IMR-90 (cell line): ENCODE measurements around the gene C2orf49. TPM values are rescaled to one million over a fixed set of nuclear protein-coding genes. Genes with fewer than 3 reads are reported as not detected.
A peak's percentile ranks its signal among the peaks of the same experiment; 100 is the strongest.

Experiments
- ATAC-seq: fragments of 200-7000 bp; cut with Tn5 transposase; 2 replicates; pipeline ENCODE4 v1.9.1; 2020; ENCODE audit warnings: low read depth, mild to moderate bottlenecking, moderate library complexity
- BruUV-seq: library from RNA; stranded (reverse); fragments of 400-500 nt; replicated peaks from 2 replicates; lab custom pipeline; 2021; lab: Mats Ljungman, UMichigan
- CTCF ChIA-PET: fragments of 300-600 bp; formaldehyde crosslinking; extraction: SDS; loops from one replicate; lab custom pipeline; 2021; ENCODE audit warnings: antibody characterized with exemption; lab: Yijun Ruan, JAX
- POLR2A ChIA-PET: fragments of 300-600 bp; sonication (Branson Sonifier 250); formaldehyde crosslinking; loops from one replicate; lab custom pipeline; 2022; ENCODE audit warnings: antibody characterized with exemption; ENCODE audit not compliant: unreplicated experiment; lab: Charles Lee
- DNase-seq: peaks from one replicate; pipeline ENCODE4 v3.0.0; 2013
- H2AFZ ChIP-seq: replicated peaks from 2 replicates; pipeline ENCODE3; 2013; ENCODE audit warnings: low read length, mild to moderate bottlenecking; ENCODE audit not compliant: poor library complexity
- H2AK5ac ChIP-seq: 2 replicates; pipeline ENCODE4 v1.6.1; 2013; ENCODE audit warnings: low read depth, low read length, inconsistent platforms
- H2AK9ac ChIP-seq: replicated peaks from 2 replicates; pipeline ENCODE3; 2013; ENCODE audit warnings: mild to moderate bottlenecking, low read depth, low read length, moderate library complexity; ENCODE audit not compliant: poor library complexity
- H2BK120ac ChIP-seq: 2 replicates; pipeline ENCODE4 v1.6.1; 2013; ENCODE audit warnings: low read depth, low read length, inconsistent platforms
- H2BK15ac ChIP-seq: 3 replicates; pipeline ENCODE4 v1.6.1; 2013; ENCODE audit warnings: low read depth, low read length, inconsistent platforms
- H2BK20ac ChIP-seq: 2 replicates; pipeline ENCODE4 v1.6.1; 2013; ENCODE audit warnings: low read depth, mild to moderate bottlenecking, inconsistent platforms, low read length, moderate library complexity
- H2BK5ac ChIP-seq: 2 replicates; pipeline ENCODE4 v1.6.1; 2013; ENCODE audit warnings: mild to moderate bottlenecking, low read depth, low read length, inconsistent platforms; ENCODE audit not compliant: poor library complexity, severe bottlenecking
- H3K14ac ChIP-seq: replicated peaks from 2 replicates; pipeline ENCODE4 v1.6.1; 2013; ENCODE audit warnings: low read depth, low read length, inconsistent platforms
- H3K18ac ChIP-seq: 2 replicates; pipeline ENCODE4 v1.6.1; 2013; ENCODE audit warnings: low read depth, low read length, control low read depth
- H3K23ac ChIP-seq: 2 replicates; pipeline ENCODE4 v1.6.1; 2013; ENCODE audit warnings: low read depth, low read length, inconsistent platforms
- H3K27ac ChIP-seq: 2 replicates; pipeline ENCODE4 v1.5.1; 2013; ENCODE audit warnings: mild to moderate bottlenecking, control low read depth, low read length; ENCODE audit not compliant: insufficient read depth
- H3K27me3 ChIP-seq: 2 replicates; pipeline ENCODE4 v1.6.1; 2013; ENCODE audit warnings: low read length; ENCODE audit not compliant: control insufficient read depth, insufficient read depth
- H3K36me3 ChIP-seq: 2 replicates; pipeline ENCODE4 v1.6.1; 2013; ENCODE audit warnings: low read length, mixed read lengths; ENCODE audit not compliant: control insufficient read depth, insufficient read depth
- H3K4ac ChIP-seq: 2 replicates; pipeline ENCODE4 v1.6.1; 2013; ENCODE audit warnings: low read depth, low read length, inconsistent platforms
- H3K4me1 ChIP-seq: 2 replicates; pipeline ENCODE4 v1.6.1; 2013; ENCODE audit warnings: low read length, mixed read lengths; ENCODE audit not compliant: control insufficient read depth, insufficient read depth
- H3K4me2 ChIP-seq: 2 replicates; pipeline ENCODE4 v1.6.1; 2013; ENCODE audit warnings: low read depth, mild to moderate bottlenecking, control low read depth, low read length, moderate library complexity
- H3K4me3 ChIP-seq: 2 replicates; pipeline ENCODE4 v1.5.1; 2013; ENCODE audit warnings: low read depth, mild to moderate bottlenecking, control low read depth, low read length, moderate library complexity; ENCODE audit not compliant: insufficient read depth
- H3K56ac ChIP-seq: 2 replicates; pipeline ENCODE4 v1.6.1; 2013; ENCODE audit warnings: low read length, inconsistent platforms; ENCODE audit not compliant: insufficient read depth; ENCODE audit errors: extremely low read depth
- H3K79me1 ChIP-seq, 2 experiments: 2 replicates each; pipeline ENCODE4 v1.6.1; 2013; ENCODE audit warnings: low read length in 2 of 2, inconsistent platforms in 1 of 2, low read depth in 1 of 2
- H3K9ac ChIP-seq: 2 replicates; pipeline ENCODE4 v1.6.1; 2013; ENCODE audit warnings: low read depth, low read length, control low read depth
- H3K9me1 ChIP-seq: 2 replicates; pipeline ENCODE4 v1.6.1; 2013; ENCODE audit warnings: low read length, inconsistent platforms; ENCODE audit not compliant: insufficient read depth
- H3K9me3 ChIP-seq: 2 replicates; pipeline ENCODE4 v1.6.1; 2013; ENCODE audit warnings: low read length; ENCODE audit not compliant: control insufficient read depth, insufficient read depth
- H4K20me1 ChIP-seq: 2 replicates; pipeline ENCODE4 v1.6.1; 2013; ENCODE audit warnings: low read length, inconsistent platforms; ENCODE audit not compliant: insufficient read depth
- H4K5ac ChIP-seq: 2 replicates; pipeline ENCODE4 v1.6.1; 2013; ENCODE audit warnings: mild to moderate bottlenecking, low read depth, low read length, control low read depth
- H4K8ac ChIP-seq, 2 experiments: 2 replicates each; pipeline ENCODE4 v1.6.1; 2013; ENCODE audit warnings: low read depth in 2 of 2, low read length in 2 of 2, control low read depth in 1 of 2, inconsistent platforms in 1 of 2
- H4K91ac ChIP-seq: 2 replicates; pipeline ENCODE4 v1.6.1; 2013; ENCODE audit warnings: low read depth, low read length, inconsistent platforms; ENCODE audit not compliant: insufficient read depth
- MAZ ChIP-seq: IDR thresholded peaks from 2 replicates; pipeline ENCODE4 v1.6.1; 2012; ENCODE audit warnings: low read depth, mild to moderate bottlenecking, low read length, improper control_type of control experiment, moderate library complexity, borderline replicate concordance
- WGBS, 2 experiments: methylation state at CpG; one replicate each; pipeline versions ENCODE4 v1.1.5 to v1.1.7; 2013; ENCODE audit warnings: missing lambda C conversion rate in 2 of 2; ENCODE audit not compliant: insufficient read length in 1 of 2; ENCODE audit errors: extremely low coverage in 2 of 2; 5-methylcytosine and 5-hydroxymethylcytosine counted together
- dilution Hi-C: fragments of 300-500 bp; cut with HindIII; formaldehyde crosslinking; loops from one replicate; pipeline ENCODE4 v1.14.3; 2018; ENCODE audit warnings: low sequenced_read_pairs; ENCODE audit not compliant: unreplicated experiment
- in situ Hi-C: fragments of 300-500 bp; cut with MboI; formaldehyde crosslinking; loops from 3 replicates; pipeline ENCODE4 v1.14.3; 2019; ENCODE audit warnings: low sequenced_read_pairs, inconsistent platforms, mixed read lengths
- intact Hi-C: fragments of 100-400 bp; cut with micrococcal nuclease; formaldehyde crosslinking; loops from 2 replicates; pipeline ENCODE4 v1.10.0; 2022
- polyA plus RNA-seq, 3 experiments: library from polyadenylated mRNA; depleted of rRNA; stranded (reverse); fragments of >200 nt; gene quantifications; 2 replicates each; pipeline ENCODE4 v1.2.3, GENCODE V29; 2012; ENCODE audit warnings: low replicate concordance in 1 of 3
- total RNA-seq: library from RNA; depleted of rRNA; stranded (reverse); fragments of >200 nt; gene quantifications from 2 replicates; pipeline ENCODE4 v1.2.3, GENCODE V29; 2012

The C2orf49 gene
- total and polyA plus RNA-seq, 2 of the 4 experiments (the other 2 are of a cell fraction), result 3.8 to 8.5 TPM

- DNase-seq, result no peak
- Histone ChIP-seq H3K9ac (no peak overlapping the region), H2AK9ac (no peak overlapping the region), H4K91ac (no peak overlapping the region), H2AFZ (no peak overlapping the region), H3K36me3 (no peaks in the 10 kb centered on the region), H3K79me1 (peaks cover 41 to 72% of the 10 kb centered on the region in 2 experiments), H3K27ac (no peak overlapping the region), H2BK20ac (no peak overlapping the region), H4K5ac (no peak overlapping the region), H3K4me3 (no peak overlapping the region), H2BK5ac (no peak overlapping the region), H3K18ac (no peak overlapping the region), H3K27me3 (no peaks in the 10 kb centered on the region), H2BK120ac (no peak overlapping the region), H3K4ac (no peak overlapping the region), H3K14ac (no peak overlapping the region), H3K56ac (no peak overlapping the region), H2AK5ac (0 out of 2 replicates have a peak overlapping the region, but pooled peaks have one; percentile 30), H3K4me1 (peaks cover 16% of the 10 kb centered on the region), H4K8ac (no peak overlapping the region), H3K23ac (no peak overlapping the region), H3K4me2 (no peak overlapping the region), H2BK15ac (no peak overlapping the region), H3K9me1 (peaks cover 20% of the 10 kb centered on the region), H4K20me1 (peaks cover 20% of the 10 kb centered on the region; the same call in 1 of the 2 replicates), H3K9me3 (no peaks in the 10 kb centered on the region)
- no TSS peak for BruUV-seq
- 82% methylated on average over 2 of the region's 5 CpGs; no CpG with 5 or more reads in 1 of the 2 experiments for WGBS, 2 experiments
- no peak for TF ChIP-seq MAZ
- dilution Hi-C loops (no loop called here), intact Hi-C loops (no loop called here), in situ Hi-C loops (no loop called here)
- ChIA-PET CTCF (no interaction called here), POLR2A (no interaction called here)
- ATAC-seq, result no peak
These were observed 14.2 kb upstream of the C2orf49 start for GRCh38 chr2:105323111-105323510.
